ENCODE measurements around the gene CRYGD.

DNA sequence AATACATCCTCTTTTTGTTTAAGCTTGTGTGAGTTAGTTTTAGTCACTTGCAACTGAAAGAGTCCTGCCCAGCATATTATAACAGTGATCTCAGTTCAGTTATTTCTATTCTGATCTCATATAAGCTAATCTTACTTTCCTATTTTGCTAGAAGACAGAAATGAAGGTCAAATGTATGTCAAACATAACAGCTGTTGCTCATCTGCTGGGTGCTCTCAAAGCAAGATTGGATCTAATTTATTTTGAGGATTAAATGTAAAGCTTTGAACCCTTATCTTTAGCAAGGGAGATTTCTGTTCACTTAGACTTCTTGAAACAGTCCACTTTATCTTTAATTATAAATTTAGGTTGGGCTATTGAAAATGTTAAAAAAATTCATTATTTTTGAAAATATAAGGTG is 31.2 kb downstream of the CRYGD start:
- TF ChIP-seq EZH2phosphoT487 (IDR thresholded peaks at IDR 0.05; ENCODE audit: low read length): no peak
- TF ChIP-seq, protein P1, sequence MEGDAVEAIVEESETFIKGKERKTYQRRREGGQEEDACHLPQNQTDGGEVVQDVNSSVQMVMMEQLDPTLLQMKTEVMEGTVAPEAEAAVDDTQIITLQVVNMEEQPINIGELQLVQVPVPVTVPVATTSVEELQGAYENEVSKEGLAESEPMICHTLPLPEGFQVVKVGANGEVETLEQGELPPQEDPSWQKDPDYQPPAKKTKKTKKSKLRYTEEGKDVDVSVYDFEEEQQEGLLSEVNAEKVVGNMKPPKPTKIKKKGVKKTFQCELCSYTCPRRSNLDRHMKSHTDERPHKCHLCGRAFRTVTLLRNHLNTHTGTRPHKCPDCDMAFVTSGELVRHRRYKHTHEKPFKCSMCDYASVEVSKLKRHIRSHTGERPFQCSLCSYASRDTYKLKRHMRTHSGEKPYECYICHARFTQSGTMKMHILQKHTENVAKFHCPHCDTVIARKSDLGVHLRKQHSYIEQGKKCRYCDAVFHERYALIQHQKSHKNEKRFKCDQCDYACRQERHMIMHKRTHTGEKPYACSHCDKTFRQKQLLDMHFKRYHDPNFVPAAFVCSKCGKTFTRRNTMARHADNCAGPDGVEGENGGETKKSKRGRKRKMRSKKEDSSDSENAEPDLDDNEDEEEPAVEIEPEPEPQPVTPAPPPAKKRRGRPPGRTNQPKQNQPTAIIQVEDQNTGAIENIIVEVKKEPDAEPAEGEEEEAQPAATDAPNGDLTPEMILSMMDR (IDR thresholded peaks at IDR 0.05; ENCODE audit: low read length): no peak
